Ishikawa (cell line): ENCODE data around the gene REPIN1.

Experiments
- EGR1 ChIP-seq: IDR thresholded peaks from 2 replicates; pipeline ENCODE4 v1.6.1; 2012
- EP300 ChIP-seq: IDR thresholded peaks from 2 replicates; pipeline ENCODE4 v1.6.1; 2012; ENCODE audit warnings: borderline replicate concordance
- TEAD4 ChIP-seq: IDR thresholded peaks from 2 replicates; pipeline ENCODE4 v1.6.1; 2012

DNA sequence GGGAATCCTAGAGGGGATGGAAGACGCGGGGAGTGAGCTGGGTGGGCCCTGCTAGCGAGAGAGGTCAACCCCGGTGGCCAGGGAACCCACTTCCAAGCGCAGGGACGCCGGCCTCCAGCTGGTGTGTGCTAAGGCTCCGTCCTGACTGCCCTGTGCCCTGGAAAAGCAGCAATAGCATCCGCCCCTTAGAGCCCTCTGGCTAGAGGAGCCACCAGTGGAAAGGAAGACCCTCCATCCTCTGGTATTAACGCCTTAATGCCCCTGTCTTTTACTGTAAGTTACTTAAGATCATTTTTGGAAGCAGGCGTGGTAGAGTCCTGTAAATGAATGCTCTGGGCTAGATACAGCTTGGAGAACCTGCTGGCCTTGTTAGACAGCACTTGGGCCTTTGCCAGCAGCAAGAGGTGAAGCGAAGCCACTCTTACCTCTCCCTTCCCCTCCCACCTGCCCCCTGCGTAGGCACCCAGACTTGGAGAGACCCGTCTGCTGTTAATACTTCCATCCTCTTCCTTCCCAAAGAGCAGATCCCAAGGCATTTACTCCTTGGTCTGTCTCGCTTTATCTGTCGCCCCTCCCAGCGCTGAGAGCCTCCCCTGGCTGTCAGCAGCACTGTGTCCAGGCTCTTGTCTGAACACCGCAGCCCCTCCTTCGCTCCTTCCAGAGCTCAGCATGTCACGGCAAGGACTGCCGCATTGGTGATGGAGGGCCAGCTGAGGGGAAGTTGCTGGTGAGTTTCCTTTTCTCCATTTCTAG is 4.6 kb downstream of the REPIN1 start:
- TF ChIP-seq EP300 (no peak), EGR1 (no peak), TEAD4 (no peak)
